Measurements from ENCODE around the gene DNAJC3.

Gene DNAJC3

GRCh38 chr13:95841894-95842293 lies 165.0 kb downstream of the DNAJC3 start:
- Histone ChIP-seq H3K27me3 (replicated peaks; ENCODE audit: control insufficient read depth, insufficient read depth, low read length) (no peaks in the 10 kb centered on the region), H3K36me3 (ENCODE audit: control insufficient read depth, insufficient read depth, low read length) (no peaks in the 10 kb centered on the region), H3K4me3 (replicated peaks; ENCODE audit: low read depth, low read length) (no peak overlapping the region)
- DNase-seq (ENCODE audit: extremely low read depth, insufficient read length) = no peak
- TF ChIP-seq, protein P1, sequence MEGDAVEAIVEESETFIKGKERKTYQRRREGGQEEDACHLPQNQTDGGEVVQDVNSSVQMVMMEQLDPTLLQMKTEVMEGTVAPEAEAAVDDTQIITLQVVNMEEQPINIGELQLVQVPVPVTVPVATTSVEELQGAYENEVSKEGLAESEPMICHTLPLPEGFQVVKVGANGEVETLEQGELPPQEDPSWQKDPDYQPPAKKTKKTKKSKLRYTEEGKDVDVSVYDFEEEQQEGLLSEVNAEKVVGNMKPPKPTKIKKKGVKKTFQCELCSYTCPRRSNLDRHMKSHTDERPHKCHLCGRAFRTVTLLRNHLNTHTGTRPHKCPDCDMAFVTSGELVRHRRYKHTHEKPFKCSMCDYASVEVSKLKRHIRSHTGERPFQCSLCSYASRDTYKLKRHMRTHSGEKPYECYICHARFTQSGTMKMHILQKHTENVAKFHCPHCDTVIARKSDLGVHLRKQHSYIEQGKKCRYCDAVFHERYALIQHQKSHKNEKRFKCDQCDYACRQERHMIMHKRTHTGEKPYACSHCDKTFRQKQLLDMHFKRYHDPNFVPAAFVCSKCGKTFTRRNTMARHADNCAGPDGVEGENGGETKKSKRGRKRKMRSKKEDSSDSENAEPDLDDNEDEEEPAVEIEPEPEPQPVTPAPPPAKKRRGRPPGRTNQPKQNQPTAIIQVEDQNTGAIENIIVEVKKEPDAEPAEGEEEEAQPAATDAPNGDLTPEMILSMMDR (IDR thresholded peaks at IDR 0.05; ENCODE audit: insufficient read depth, low read length, poor library complexity, severe bottlenecking) = no peak

GRCh38 chr13:95842898-95843297 lies 166.0 kb downstream of the DNAJC3 start:
- no peaks in the 10 kb centered on the region for H3K27me3 ChIP-seq (replicated peaks; ENCODE audit: control insufficient read depth, insufficient read depth, low read length)
- H3K4me3 ChIP-seq (replicated peaks; ENCODE audit: low read depth, low read length) = no peak overlapping the region
- H3K36me3 ChIP-seq (ENCODE audit: control insufficient read depth, insufficient read depth, low read length) = no peaks in the 10 kb centered on the region
- no peak for DNase-seq (ENCODE audit: extremely low read depth, insufficient read length)
- TF ChIP-seq, protein P1 (IDR thresholded peaks at IDR 0.05; ENCODE audit: insufficient read depth, low read length, poor library complexity, severe bottlenecking) = no peak

Measured in GM06990 (cell line).